HL-60 (cell line): ENCODE results near the gene FIG4.

Experiments used
- DNase-seq, 2 experiments: peaks; one replicate each; pipeline ENCODE4 v3.0.0-alpha.2; 2010 to 2020; ENCODE audit warnings: low read depth in 1 of 2, low spot score in 1 of 2
- H3K27ac ChIP-seq: fragments of 250-450 bp; sonication (Bioruptor Pico); replicated peaks from 2 replicates; pipeline ENCODE4 v1.5.1; 2020; ENCODE audit warnings: mild to moderate bottlenecking, moderate library complexity
- H3K27me3 ChIP-seq: fragments of 250-450 bp; sonication (Bioruptor Pico); 2 replicates; pipeline ENCODE4 v1.5.1; 2021; ENCODE audit warnings: mild to moderate bottlenecking, moderate library complexity; ENCODE audit not compliant: insufficient read depth, poor library complexity, severe bottlenecking
- H3K4me3 ChIP-seq: replicated peaks from 2 replicates; pipeline ENCODE4 v1.5.1; 2011; ENCODE audit warnings: mild to moderate bottlenecking, control low read depth, low read length; ENCODE audit not compliant: insufficient read depth
- CTCF ChIP-seq: IDR thresholded peaks from one replicate; pipeline ENCODE4 v1.5.1; 2011; ENCODE audit warnings: low read length, control low read depth, inconsistent platforms; ENCODE audit not compliant: insufficient read depth
- GABPA ChIP-seq: IDR thresholded peaks from 2 replicates; pipeline ENCODE4 v1.6.1; 2012; ENCODE audit warnings: low read depth
- POLR2AphosphoS5 ChIP-seq: IDR thresholded peaks from 2 replicates; pipeline ENCODE4 v1.6.1; 2012; ENCODE audit warnings: low read depth
- SPI1 ChIP-seq: IDR thresholded peaks from 2 replicates; pipeline ENCODE4 v1.6.1; 2012; ENCODE audit warnings: low read depth, mild to moderate bottlenecking, borderline replicate concordance
- TF ChIP-seq, protein P1 (sequence below): IDR thresholded peaks from 2 replicates; pipeline ENCODE4 v1.6.1; 2012; ENCODE audit warnings: low read depth; ENCODE audit not compliant: insufficient replicate concordance

FIG4 gene

GRCh38 chr6:109799129-109799528 lies 108.0 kb downstream of the FIG4 start:
- H3K4me3 ChIP-seq, result no peak overlapping the region
- TF ChIP-seq POLR2AphosphoS5 (no peak), GABPA (no peak), CTCF (no peak), SPI1 (no peak)
- TF ChIP-seq, protein P1, sequence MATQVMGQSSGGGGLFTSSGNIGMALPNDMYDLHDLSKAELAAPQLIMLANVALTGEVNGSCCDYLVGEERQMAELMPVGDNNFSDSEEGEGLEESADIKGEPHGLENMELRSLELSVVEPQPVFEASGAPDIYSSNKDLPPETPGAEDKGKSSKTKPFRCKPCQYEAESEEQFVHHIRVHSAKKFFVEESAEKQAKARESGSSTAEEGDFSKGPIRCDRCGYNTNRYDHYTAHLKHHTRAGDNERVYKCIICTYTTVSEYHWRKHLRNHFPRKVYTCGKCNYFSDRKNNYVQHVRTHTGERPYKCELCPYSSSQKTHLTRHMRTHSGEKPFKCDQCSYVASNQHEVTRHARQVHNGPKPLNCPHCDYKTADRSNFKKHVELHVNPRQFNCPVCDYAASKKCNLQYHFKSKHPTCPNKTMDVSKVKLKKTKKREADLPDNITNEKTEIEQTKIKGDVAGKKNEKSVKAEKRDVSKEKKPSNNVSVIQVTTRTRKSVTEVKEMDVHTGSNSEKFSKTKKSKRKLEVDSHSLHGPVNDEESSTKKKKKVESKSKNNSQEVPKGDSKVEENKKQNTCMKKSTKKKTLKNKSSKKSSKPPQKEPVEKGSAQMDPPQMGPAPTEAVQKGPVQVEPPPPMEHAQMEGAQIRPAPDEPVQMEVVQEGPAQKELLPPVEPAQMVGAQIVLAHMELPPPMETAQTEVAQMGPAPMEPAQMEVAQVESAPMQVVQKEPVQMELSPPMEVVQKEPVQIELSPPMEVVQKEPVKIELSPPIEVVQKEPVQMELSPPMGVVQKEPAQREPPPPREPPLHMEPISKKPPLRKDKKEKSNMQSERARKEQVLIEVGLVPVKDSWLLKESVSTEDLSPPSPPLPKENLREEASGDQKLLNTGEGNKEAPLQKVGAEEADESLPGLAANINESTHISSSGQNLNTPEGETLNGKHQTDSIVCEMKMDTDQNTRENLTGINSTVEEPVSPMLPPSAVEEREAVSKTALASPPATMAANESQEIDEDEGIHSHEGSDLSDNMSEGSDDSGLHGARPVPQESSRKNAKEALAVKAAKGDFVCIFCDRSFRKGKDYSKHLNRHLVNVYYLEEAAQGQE, result no peak
- no peak for DNase-seq
- no peaks in the 10 kb centered on the region for H3K27me3 ChIP-seq
- H3K27ac ChIP-seq, result no peak overlapping the region

GRCh38 chr6:109799664-109800063 lies 108.6 kb downstream of the FIG4 start:
- no peak overlapping the region for H3K4me3 ChIP-seq
- no peak for DNase-seq
- no peak for TF ChIP-seq GABPA
- TF ChIP-seq SPI1, result no peak
- TF ChIP-seq, protein P1, result no peak
- TF ChIP-seq CTCF, result no peak
- no peak for TF ChIP-seq POLR2AphosphoS5

GRCh38 chr6:109800771-109801170 lies 109.7 kb downstream of the FIG4 start:
- TF ChIP-seq CTCF, result no peak
- TF ChIP-seq GABPA, result no peak
- H3K27me3 ChIP-seq, result no peaks in the 10 kb centered on the region
- DNase-seq, result no peak

More at GRCh38 chr6:109799664-109800063, 108.6 kb downstream of the FIG4 start:
- no peak overlapping the region for H3K27ac ChIP-seq
- H3K27me3 ChIP-seq, result no peaks in the 10 kb centered on the region

DNA sequence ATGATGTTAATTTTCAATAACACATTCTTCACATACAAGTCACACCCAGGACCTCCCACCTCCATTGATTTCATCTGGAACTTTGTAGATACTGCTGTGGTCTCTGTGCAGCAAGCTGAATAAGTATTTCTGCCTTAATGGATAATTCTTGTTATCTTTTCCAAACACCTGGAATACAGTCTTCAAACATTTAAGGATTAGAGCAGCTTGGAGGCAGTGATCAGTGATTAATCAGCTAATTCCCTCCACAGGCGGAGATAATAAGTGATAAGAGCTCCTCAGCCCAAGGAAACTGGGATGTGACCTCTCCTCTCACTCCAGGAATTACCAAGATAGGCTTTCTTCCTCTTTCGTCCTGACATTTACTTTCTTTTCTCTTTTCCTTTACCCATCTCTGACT lies 110.7 kb downstream of the FIG4 start:
- no peak overlapping the region for H3K4me3 ChIP-seq
- H3K27ac ChIP-seq, result no peak overlapping the region
- no peak for DNase-seq
- TF ChIP-seq SPI1 (no peak), GABPA (no peak), POLR2AphosphoS5 (no peak), CTCF (no peak)
- TF ChIP-seq, protein P1, result no peak
- no peaks in the 10 kb centered on the region for H3K27me3 ChIP-seq

More at GRCh38 chr6:109800771-109801170, 109.7 kb downstream of the FIG4 start:
- H3K4me3 ChIP-seq, result no peak overlapping the region
- no peak overlapping the region for H3K27ac ChIP-seq
